Brain microvascular endothelial cell (primary cell): ENCODE results near the gene WWC2.
"Not testable (repeated sequence)": the region's sequence is repeated elsewhere in the genome, so short reads cannot be mapped to it uniquely, and the experiment has no call there.

Source experiments
- DNase-seq: peaks from one replicate; pipeline ENCODE4 v3.0.0-alpha.2; 2020
- H3K27ac ChIP-seq: fragments of 250-450 bp; sonication (Bioruptor Pico); 2 replicates; pipeline ENCODE4 v1.5.1; 2020; ENCODE audit warnings: mild to moderate bottlenecking, moderate library complexity
- H3K27me3 ChIP-seq: fragments of 250-450 bp; sonication (Bioruptor Pico); replicated peaks from 2 replicates; pipeline ENCODE4 v1.5.1; 2020; ENCODE audit warnings: mild to moderate bottlenecking
- H3K36me3 ChIP-seq: fragments of 250-450 bp; sonication (Bioruptor Pico); replicated peaks from 2 replicates; pipeline ENCODE4 v1.5.1; 2020; ENCODE audit warnings: mild to moderate bottlenecking
- H3K4me3 ChIP-seq: 2 replicates; pipeline ENCODE4 v1.5.1; 2011; ENCODE audit warnings: low read depth, mild to moderate bottlenecking, control low read depth, low read length, moderate library complexity
- in situ Hi-C: cut with HindIII; loops from 2 replicates; pipeline ENCODE4 v1.10.0; 2017; ENCODE audit warnings: low sequenced_read_pairs, low pct_ligation_motif_present
- TF ChIP-seq, protein P1 (sequence below): IDR thresholded peaks from 2 replicates; pipeline ENCODE4 v1.5.1; 2011; ENCODE audit warnings: low read depth, mild to moderate bottlenecking, moderate library complexity, low read length, control low read depth, inconsistent platforms; ENCODE audit errors: missing control alignments

The WWC2 gene

DNA sequence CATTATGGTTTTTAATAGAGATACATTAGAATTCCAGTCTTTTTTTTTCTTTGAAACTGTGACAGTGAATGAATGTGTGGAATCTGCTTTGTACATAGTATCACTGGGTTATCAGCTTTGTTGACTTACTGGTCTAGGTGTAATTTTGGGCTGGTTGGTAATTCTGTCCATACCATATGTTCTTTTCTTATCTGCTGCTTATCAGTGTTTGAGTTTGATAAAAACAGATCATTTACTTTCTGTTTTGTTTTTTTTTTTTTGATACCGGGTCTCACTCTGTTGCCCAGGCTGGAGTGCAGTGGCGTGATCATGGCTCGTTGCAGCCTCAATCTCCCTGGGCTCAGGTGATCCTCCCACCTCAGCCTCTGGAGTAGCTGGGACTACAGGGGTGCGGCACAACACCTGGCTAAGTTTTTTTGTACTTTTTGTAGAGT lies 12.4 kb downstream of the WWC2 start:
- in situ Hi-C loops: no loop called here
- no peak for DNase-seq
- H3K36me3 ChIP-seq: no peaks in the 10 kb centered on the region
- no peaks in the 10 kb centered on the region for H3K27me3 ChIP-seq
- H3K4me3 ChIP-seq: no peak overlapping the region
- no peak overlapping the region for H3K27ac ChIP-seq
- TF ChIP-seq, protein P1, sequence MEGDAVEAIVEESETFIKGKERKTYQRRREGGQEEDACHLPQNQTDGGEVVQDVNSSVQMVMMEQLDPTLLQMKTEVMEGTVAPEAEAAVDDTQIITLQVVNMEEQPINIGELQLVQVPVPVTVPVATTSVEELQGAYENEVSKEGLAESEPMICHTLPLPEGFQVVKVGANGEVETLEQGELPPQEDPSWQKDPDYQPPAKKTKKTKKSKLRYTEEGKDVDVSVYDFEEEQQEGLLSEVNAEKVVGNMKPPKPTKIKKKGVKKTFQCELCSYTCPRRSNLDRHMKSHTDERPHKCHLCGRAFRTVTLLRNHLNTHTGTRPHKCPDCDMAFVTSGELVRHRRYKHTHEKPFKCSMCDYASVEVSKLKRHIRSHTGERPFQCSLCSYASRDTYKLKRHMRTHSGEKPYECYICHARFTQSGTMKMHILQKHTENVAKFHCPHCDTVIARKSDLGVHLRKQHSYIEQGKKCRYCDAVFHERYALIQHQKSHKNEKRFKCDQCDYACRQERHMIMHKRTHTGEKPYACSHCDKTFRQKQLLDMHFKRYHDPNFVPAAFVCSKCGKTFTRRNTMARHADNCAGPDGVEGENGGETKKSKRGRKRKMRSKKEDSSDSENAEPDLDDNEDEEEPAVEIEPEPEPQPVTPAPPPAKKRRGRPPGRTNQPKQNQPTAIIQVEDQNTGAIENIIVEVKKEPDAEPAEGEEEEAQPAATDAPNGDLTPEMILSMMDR: no peak

DNA sequence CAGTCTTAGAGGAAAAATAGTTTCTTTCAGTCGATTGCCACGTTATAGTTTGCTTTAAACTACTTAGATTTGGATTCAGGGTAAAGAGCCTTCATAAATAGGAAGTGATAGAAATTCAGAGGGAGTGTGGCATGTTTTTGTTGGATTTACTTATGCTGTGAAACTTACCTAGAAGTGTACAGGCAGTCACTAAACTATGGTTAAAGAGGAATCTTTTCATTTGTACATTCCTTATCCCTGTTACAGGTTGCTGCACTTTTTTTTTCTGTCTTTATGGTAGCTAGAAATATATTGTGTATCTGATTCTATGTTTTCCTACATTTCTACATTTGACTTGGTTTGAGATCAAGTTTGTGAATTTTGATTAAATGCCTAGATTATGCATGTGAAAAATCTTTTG lies 19.1 kb downstream of the WWC2 start:
- Histone ChIP-seq H3K27ac (peak overlapping the region; percentile 46), H3K4me3 (no peak overlapping the region), H3K36me3 (no peaks in the 10 kb centered on the region), H3K27me3 (no peaks in the 10 kb centered on the region)
- in situ Hi-C loops: no loop called here
- TF ChIP-seq, protein P1: no peak
- DNase-seq: no peak

DNA sequence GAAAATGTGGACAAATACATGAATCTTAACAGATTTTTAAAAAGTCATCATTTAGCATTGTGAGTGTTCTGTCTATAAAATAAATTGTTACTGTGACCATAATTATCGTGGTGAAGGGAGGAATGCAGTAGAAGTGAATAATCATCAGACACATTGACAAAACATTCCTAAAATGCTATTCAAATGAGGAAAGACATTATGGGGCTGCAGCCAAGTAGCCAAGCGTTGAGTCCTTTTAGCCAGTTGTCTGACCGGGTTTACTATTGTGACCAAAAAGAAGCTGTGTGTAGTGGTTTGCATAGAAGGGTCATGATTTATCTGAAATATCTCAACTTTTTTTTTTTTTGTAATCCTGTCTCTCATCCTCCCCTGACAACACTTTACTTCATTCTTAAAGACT lies 19.5 kb downstream of the WWC2 start:
- Histone ChIP-seq H3K4me3 (no peak overlapping the region), H3K27me3 (no peaks in the 10 kb centered on the region), H3K27ac (peak overlapping the region; percentile 46), H3K36me3 (no peaks in the 10 kb centered on the region)
- TF ChIP-seq, protein P1: no peak
- in situ Hi-C loops: no loop called here
- DNase-seq: peak; percentile 91

DNA sequence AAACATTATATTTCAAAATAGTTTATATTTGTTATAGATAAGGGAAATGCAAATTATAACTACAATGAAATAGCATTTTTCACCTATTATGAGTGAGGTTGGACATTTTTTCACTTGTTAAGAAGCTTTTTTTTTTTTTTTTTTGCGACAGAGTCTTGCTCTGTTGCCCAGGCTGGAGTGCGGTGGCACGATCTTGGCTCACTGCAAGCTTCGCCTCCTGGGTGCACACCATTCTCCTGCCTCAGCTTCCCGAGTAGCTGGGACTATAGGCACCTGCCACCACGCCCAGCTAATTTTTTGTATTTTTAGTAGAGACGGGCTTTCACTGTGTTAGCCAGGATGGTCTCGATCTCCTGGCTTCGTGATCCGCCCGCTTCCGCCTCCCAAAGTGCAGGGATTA lies 22.6 kb downstream of the WWC2 start:
- H3K36me3 ChIP-seq, H3K27me3 ChIP-seq, DNase-seq, H3K27ac ChIP-seq, in situ Hi-C loops, H3K4me3 ChIP-seq: not testable (repeated sequence)

DNA sequence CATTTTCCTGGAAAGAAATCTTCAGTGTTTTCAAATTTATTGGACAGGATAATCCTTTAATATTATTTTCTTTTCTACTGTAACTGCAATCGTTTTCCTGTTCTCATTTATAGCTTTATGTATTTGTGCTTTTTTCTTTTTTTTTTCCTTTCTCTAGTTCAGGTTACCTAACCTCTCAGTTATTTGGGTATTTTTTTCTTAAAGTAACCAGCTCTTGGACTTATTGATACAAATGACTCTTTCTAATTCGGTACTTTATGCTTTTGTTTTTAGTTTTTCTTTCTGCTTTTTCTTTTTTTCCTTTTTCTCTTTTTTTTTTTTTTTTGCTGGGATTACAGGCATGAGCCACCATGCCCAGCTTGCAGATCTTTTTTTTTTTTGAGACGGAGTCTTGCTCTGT lies 25.2 kb downstream of the WWC2 start:
- no peaks in the 10 kb centered on the region for H3K36me3 ChIP-seq
- TF ChIP-seq, protein P1: no peak
- H3K4me3 ChIP-seq: no peak overlapping the region
- no peak for DNase-seq
- H3K27ac ChIP-seq: no peak overlapping the region
- in situ Hi-C loops: no loop called here
- H3K27me3 ChIP-seq: no peaks in the 10 kb centered on the region

DNA sequence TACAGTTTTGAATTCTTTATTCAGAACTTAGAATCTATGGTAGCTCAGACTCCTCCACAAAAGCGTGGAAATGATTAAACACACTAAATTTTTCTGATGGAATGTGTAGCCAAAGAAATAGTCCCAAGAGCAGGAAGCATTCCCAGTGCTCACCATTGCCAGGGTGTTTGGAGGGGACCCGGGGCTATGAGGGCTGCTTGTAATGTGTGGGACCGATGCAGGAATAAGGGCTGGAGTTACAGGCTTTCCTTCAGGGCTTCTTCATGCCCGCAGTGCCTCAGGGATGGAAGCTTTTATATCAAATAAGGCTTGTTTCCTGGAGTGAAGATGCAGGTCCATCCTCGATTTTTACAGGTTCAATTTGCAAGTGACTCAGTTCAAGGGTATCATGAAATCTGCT lies 25.8 kb downstream of the WWC2 start:
- Histone ChIP-seq H3K27ac (no peak overlapping the region), H3K36me3 (no peaks in the 10 kb centered on the region), H3K4me3 (no peak overlapping the region), H3K27me3 (no peaks in the 10 kb centered on the region)
- TF ChIP-seq, protein P1: no peak
- in situ Hi-C loops: no loop called here
- no peak for DNase-seq

DNA sequence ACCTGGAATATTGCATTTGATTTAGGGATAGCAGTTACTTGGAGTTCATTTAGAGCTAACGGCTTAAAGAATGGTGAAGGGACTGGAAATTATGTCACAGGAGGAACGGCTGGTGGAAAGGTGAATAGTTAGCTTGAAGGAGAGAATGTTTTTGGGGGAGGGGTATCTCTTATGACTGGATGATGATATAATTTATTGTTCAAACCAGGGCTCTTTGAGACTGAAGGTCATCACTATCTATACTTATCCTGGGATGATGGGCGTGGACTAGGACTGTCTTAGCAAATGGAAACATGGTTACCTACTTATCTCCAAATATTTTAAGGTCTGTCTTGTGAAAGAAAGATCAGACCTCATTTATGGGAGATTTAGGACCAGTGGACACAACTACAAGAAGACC lies 30.1 kb downstream of the WWC2 start:
- no peaks in the 10 kb centered on the region for H3K36me3 ChIP-seq
- H3K27me3 ChIP-seq: no peaks in the 10 kb centered on the region
- no peak overlapping the region for H3K4me3 ChIP-seq
- in situ Hi-C loops: no loop called here
- TF ChIP-seq, protein P1: no peak
- H3K27ac ChIP-seq: no peak overlapping the region
- DNase-seq: no peak
